Stomach (tissue), 9 donors: Measurements from ENCODE around the gene FOXC2. TPM values are rescaled to one million over a fixed set of nuclear protein-coding genes. Genes with fewer than 3 reads are reported as not detected.

Source experiments
- DNase-seq, 2 donors: peaks; one replicate each; pipeline versions ENCODE4 v3.0.0 to v3.0.0-alpha.2; 2013 to 2019
- H3K27ac ChIP-seq, 5 donors: fragments of 200-600 bp in 4 of 5; sonication (generic) in 4 of 5; one replicate each; pipeline ENCODE4 v1.5.1; 2013 to 2019; ENCODE audit warnings: mild to moderate bottlenecking in 1 of 5, moderate library complexity in 1 of 5
- H3K27me3 ChIP-seq, 3 donors: fragments of 200-600 bp; sonication (generic); one replicate each; pipeline ENCODE4 v1.5.1; 2017 to 2019; ENCODE audit warnings: mixed run types in 1 of 3
- H3K36me3 ChIP-seq, 4 donors: fragments of 200-600 bp; sonication (generic); 1 replicate in 3 of 4; 2 replicates in 1 of 4; pipeline ENCODE4 v1.5.1; 2016 to 2019
- H3K4me1 ChIP-seq, 4 donors: fragments of 200-600 bp; sonication (generic); one replicate each; pipeline ENCODE4 v1.5.1; 2016 to 2019
- H3K4me3 ChIP-seq, 4 donors: fragments of 200-600 bp; sonication (generic) in 3 of 4; one replicate each; pipeline ENCODE4 v1.5.1; 2016 to 2019; ENCODE audit warnings: mild to moderate bottlenecking in 1 of 4
- H3K9me3 ChIP-seq, 4 donors: fragments of 200-600 bp; sonication (generic); one replicate each; pipeline ENCODE4 v1.5.1; 2016 to 2019
- CTCF ChIP-seq, 7 experiments: fragments of 450-650 bp in 4 of 7; fragments of 200-600 bp in 3 of 7; sonication (generic) in 3 of 7; IDR thresholded peaks; one replicate each; pipeline ENCODE4 v1.5.1; 2016 to 2019; ENCODE audit warnings: antibody characterized with exemption in 7 of 7, control low read depth in 2 of 7, mild to moderate bottlenecking in 1 of 7
- EP300 ChIP-seq: sonication (generic); formaldehyde crosslinking; IDR thresholded peaks from one replicate; pipeline ENCODE4 v1.6.1; 2017; ENCODE audit warnings: antibody characterized with exemption
- POLR2A ChIP-seq, 4 donors: fragments of 450-650 bp; IDR thresholded peaks; one replicate each; pipeline ENCODE4 v1.6.1; 2016; ENCODE audit warnings: antibody characterized with exemption in 4 of 4, control low read depth in 2 of 4, mild to moderate bottlenecking in 1 of 4, moderate library complexity in 1 of 4
- POLR2AphosphoS5 ChIP-seq, 3 donors: sonication (generic); formaldehyde crosslinking; IDR thresholded peaks; one replicate each; pipeline ENCODE4 v1.6.1; 2016; ENCODE audit warnings: antibody characterized with exemption in 3 of 3
- WGBS, 5 donors: extraction: QIAGEN DNeasy Blood & Tissue Kit in 3 of 5; methylation state at CpG; one replicate each; pipeline versions ENCODE4 v1.1.5 to v1.1.7; 2013 to 2018; 5-methylcytosine and 5-hydroxymethylcytosine counted together
- intact Hi-C: fragments of 100-400 bp; cut with DNase I; formaldehyde crosslinking; loops from one replicate; pipeline ENCODE4 v1.15.1; 2023; ENCODE audit warnings: low total_unique reads
- polyA plus RNA-seq, 3 donors: library from polyadenylated mRNA; stranded (reverse); fragments of 200-250 nt; gene quantifications; one replicate each; pipeline ENCODE4 v1.2.3, GENCODE V29; 2013
- total RNA-seq, 5 donors: library from RNA; depleted of rRNA; stranded (reverse); fragments of >200 nt; gene quantifications; one replicate each; pipeline versions ENCODE4 v1.1.0 to v1.2.3, GENCODE V29; 2014 to 2016
- donor health status: healthy with polysubstance abuse.
- donor health status: Bipolar disorder and iron deficiency.
- donor health status: healthy.

FOXC2 gene
- total and polyA plus RNA-seq, 8 donors: 0.08 to 0.18 (median 0.12) TPM; not detected in 5

GRCh38 chr16:86545954-86546637, 20.5 kb upstream of the FOXC2 start:
- H3K36me3 ChIP-seq: peaks cover 26 to 100% (median 99%) of the 10 kb centered on the region in 4 donors
- H3K9me3 ChIP-seq: no peaks in the 10 kb centered on the region
- TF ChIP-seq EP300 (no peak), POLR2AphosphoS5 (IDR thresholded peaks at IDR 0.05) (no peak), POLR2A (IDR thresholded peaks at IDR 0.05) (no peak), CTCF (IDR thresholded peaks at IDR 0.05) (no peak)
- H3K4me3 ChIP-seq: no peak overlapping the region
- H3K27ac ChIP-seq: no peak overlapping the region
- H3K4me1 ChIP-seq: no peaks in the 10 kb centered on the region
- no peak for DNase-seq
- H3K27me3 ChIP-seq: no peaks in the 10 kb centered on the region
- intact Hi-C loops: no loop called here
- 90 to 93% (median 91%) methylated on average over 19 of the region's 19 CpGs for WGBS, 5 donors

- Histone ChIP-seq H3K27me3 (no peaks in the 10 kb centered on the region), H3K9me3 (no peaks in the 10 kb centered on the region), H3K4me3 (no peak overlapping the region), H3K36me3 (peaks cover 20 to 100% (median 99%) of the 10 kb centered on the region in 4 donors), H3K27ac (no peak overlapping the region), H3K4me1 (no peaks in the 10 kb centered on the region)
- TF ChIP-seq EP300: no peak
- no peak for TF ChIP-seq POLR2A (IDR thresholded peaks at IDR 0.05)
- TF ChIP-seq POLR2AphosphoS5 (IDR thresholded peaks at IDR 0.05): no peak
- TF ChIP-seq CTCF (IDR thresholded peaks at IDR 0.05): no peak
- WGBS, 5 donors: 90 to 93% (median 92%) methylated on average over 8 of the region's 8 CpGs
- no peak for DNase-seq
- intact Hi-C loops: no loop called here
Measured at GRCh38 chr16:86546638-86547013, 20.0 kb upstream of the FOXC2 start.

- H3K36me3 ChIP-seq: peaks cover 14 to 100% (median 99%) of the 10 kb centered on the region in 4 donors
- intact Hi-C loops: no loop called here
Measured at GRCh38 chr16:86547286-86547685, 19.3 kb upstream of the FOXC2 start.

More at GRCh38 chr16:86547286-86547685, 19.3 kb upstream of the FOXC2 start:
- Histone ChIP-seq H3K9me3 (no peaks in the 10 kb centered on the region), H3K4me3 (no peak overlapping the region), H3K4me1 (peaks cover 0 to under 1% (median 0%) of the 10 kb centered on the region in 4 donors), H3K27me3 (no peaks in the 10 kb centered on the region), H3K27ac (no peak overlapping the region)
- WGBS, 5 donors: 93 to 97% (median 96%) methylated on average over 11 of the region's 11 CpGs
- no peak for DNase-seq
- TF ChIP-seq POLR2A (IDR thresholded peaks at IDR 0.05) (no peak), CTCF (IDR thresholded peaks at IDR 0.05) (no peak), EP300 (no peak), POLR2AphosphoS5 (IDR thresholded peaks at IDR 0.05) (no peak)
